H1 (cell line): ENCODE measurements around the gene LY6G5C. TPM values are rescaled to one million over a fixed set of nuclear protein-coding genes. Genes with fewer than 3 reads are reported as not detected.
A peak's percentile ranks its signal among the peaks of the same experiment; 100 is the strongest.

Source experiments
- CTCF ChIA-PET: fragments of 300-600 bp; sonication (Branson Sonifier 250); formaldehyde crosslinking; loops from one replicate; lab custom pipeline; 2021; ENCODE audit not compliant: partially characterized antibody; lab: Charles Lee
- POLR2A ChIA-PET: fragments of 300-600 bp; sonication (Branson Sonifier 250); formaldehyde crosslinking; loops from one replicate; lab custom pipeline; 2021; ENCODE audit warnings: inconsistent platforms; ENCODE audit not compliant: partially characterized antibody; lab: Charles Lee
- DNase-seq, 2 experiments: peaks; one replicate each; pipeline versions ENCODE4 v3.0.0 to v3.0.0-alpha.2; 2010 to 2022; ENCODE audit warnings: low spot score in 2 of 2, low read depth in 1 of 2, mixed read lengths in 1 of 2
- FAIRE-seq: peaks from 2 replicates; lab custom pipeline; 2011; peaks lifted over from hg19 to GRCh38; lab: Jason Lieb, UNC
- H2AFZ ChIP-seq: 2 replicates; pipeline ENCODE4 v1.8.1; 2012; ENCODE audit warnings: low read length, inconsistent platforms
- H2AK5ac ChIP-seq: 2 replicates; pipeline ENCODE4 v1.6.1; 2013; ENCODE audit warnings: low read depth, low read length
- H2BK120ac ChIP-seq: replicated peaks from 2 replicates; pipeline ENCODE3; 2013; ENCODE audit warnings: low read depth, low read length, inconsistent platforms
- H2BK12ac ChIP-seq: 2 replicates; pipeline ENCODE4 v1.6.1; 2013; ENCODE audit warnings: low read depth, low read length
- H2BK15ac ChIP-seq: 2 replicates; pipeline ENCODE4 v1.6.1; 2013; ENCODE audit warnings: low read length
- H2BK20ac ChIP-seq: 2 replicates; pipeline ENCODE4 v1.6.1; 2013; ENCODE audit warnings: low read length
- H2BK5ac ChIP-seq: 2 replicates; pipeline ENCODE4 v1.6.1; 2013; ENCODE audit warnings: low read depth, low read length
- H3K14ac ChIP-seq: 2 replicates; pipeline ENCODE4 v1.6.1; 2013; ENCODE audit warnings: inconsistent platforms; ENCODE audit not compliant: insufficient read length
- H3K18ac ChIP-seq: 2 replicates; pipeline ENCODE4 v1.6.1; 2013; ENCODE audit warnings: low read length; ENCODE audit errors: extremely low read depth
- H3K23ac ChIP-seq: 2 replicates; pipeline ENCODE4 v1.6.1; 2013; ENCODE audit warnings: inconsistent platforms; ENCODE audit not compliant: insufficient read length
- H3K23me2 ChIP-seq: 2 replicates; pipeline ENCODE4 v1.6.1; 2013; ENCODE audit warnings: low read depth, low read length
- H3K27ac ChIP-seq: 2 replicates; pipeline ENCODE4 v1.6.1; 2011; ENCODE audit warnings: low read depth, low read length, inconsistent platforms
- H3K27me3 ChIP-seq, 4 experiments: replicated peaks in 1 of 4; 1 replicate in 1 of 4; 2 replicates in 3 of 4; pipeline versions ENCODE4 v1.6.1 to v1.8.1; 2011 to 2013; ENCODE audit warnings: low read length in 3 of 4, mild to moderate bottlenecking in 3 of 4, inconsistent platforms in 2 of 4, mixed read lengths in 2 of 4, moderate library complexity in 1 of 4; ENCODE audit not compliant: control insufficient read depth in 3 of 4, insufficient read depth in 3 of 4; ENCODE audit errors: extremely low read depth in 1 of 4
- H3K36me3 ChIP-seq, 4 experiments: 2 replicates each; pipeline versions ENCODE4 v1.6.1 to v1.8.1; 2011 to 2013; ENCODE audit warnings: mild to moderate bottlenecking in 4 of 4, low read length in 3 of 4, moderate library complexity in 2 of 4, control low read depth in 1 of 4, inconsistent platforms in 1 of 4; ENCODE audit not compliant: insufficient read depth in 4 of 4, control insufficient read depth in 2 of 4
- H3K4ac ChIP-seq: replicated peaks from 2 replicates; pipeline ENCODE3; 2013; ENCODE audit warnings: low read length, low read depth, mixed read lengths, inconsistent platforms; ENCODE audit not compliant: insufficient read length
- H3K4me1 ChIP-seq, 4 experiments: replicated peaks in 1 of 4; 1 replicate in 1 of 4; 2 replicates in 3 of 4; pipeline versions ENCODE4 v1.6.1 to v1.8.1; 2011 to 2013; ENCODE audit warnings: low read length in 3 of 4, inconsistent platforms in 2 of 4, mixed read lengths in 1 of 4; ENCODE audit not compliant: insufficient read depth in 4 of 4, control insufficient read depth in 3 of 4
- H3K4me2 ChIP-seq, 2 experiments: 2 replicates each; pipeline versions ENCODE4 v1.6.1 to v1.8.1; 2011 to 2013; ENCODE audit warnings: low read depth in 2 of 2, low read length in 2 of 2, control low read depth in 1 of 2, inconsistent platforms in 1 of 2, mild to moderate bottlenecking in 1 of 2; ENCODE audit not compliant: insufficient read depth in 1 of 2
- H3K4me3 ChIP-seq, 4 experiments: fragments of 200-600, 300-600 bp in 1 of 4; sonication (generic), shearing (Covaris generic), sonication (Bioruptor Twin) in 1 of 4; 2 replicates each; pipeline versions ENCODE4 v1.5.1 to v1.8.1; 2011 to 2016; ENCODE audit warnings: low read length in 4 of 4, low read depth in 3 of 4, control low read depth in 2 of 4, inconsistent platforms in 2 of 4, mild to moderate bottlenecking in 2 of 4, mixed read lengths in 1 of 4, moderate library complexity in 1 of 4; ENCODE audit not compliant: insufficient read depth in 2 of 4; ENCODE audit errors: extremely low read depth in 1 of 4
- H3K56ac ChIP-seq: replicated peaks from 2 replicates; pipeline ENCODE3; 2013; ENCODE audit warnings: low read depth, mild to moderate bottlenecking, mixed read lengths, low read length, inconsistent platforms; ENCODE audit not compliant: insufficient read length
- H3K79me1 ChIP-seq: 2 replicates; pipeline ENCODE4 v1.6.1; 2013; ENCODE audit warnings: low read depth, low read length, control low read depth
- H3K79me2 ChIP-seq, 2 experiments: 2 replicates each; pipeline versions ENCODE4 v1.6.1 to v1.8.1; 2012 to 2013; ENCODE audit warnings: low read length in 2 of 2, mild to moderate bottlenecking in 2 of 2, inconsistent platforms in 1 of 2; ENCODE audit not compliant: insufficient read depth in 2 of 2, control insufficient read depth in 1 of 2
- H3K9ac ChIP-seq, 4 experiments: replicated peaks in 1 of 4; 1 replicate in 1 of 4; 2 replicates in 3 of 4; pipeline versions ENCODE4 v1.6.1 to v1.8.1; 2011 to 2013; ENCODE audit warnings: low read depth in 3 of 4, low read length in 3 of 4, control low read depth in 2 of 4, mild to moderate bottlenecking in 2 of 4, moderate library complexity in 2 of 4, inconsistent platforms in 1 of 4; ENCODE audit errors: extremely low read depth in 1 of 4
- H3K9me3 ChIP-seq, 2 experiments: 2 replicates each; pipeline versions ENCODE4 v1.6.1 to v1.8.1; 2012 to 2013; ENCODE audit warnings: mild to moderate bottlenecking in 2 of 2, moderate library complexity in 2 of 2, control low read depth in 1 of 2, inconsistent platforms in 1 of 2, low read depth in 1 of 2, low read length in 1 of 2, mixed read lengths in 1 of 2; ENCODE audit not compliant: insufficient read depth in 2 of 2
- H4K20me1 ChIP-seq, 2 experiments: replicated peaks in 1 of 2; 2 replicates each; pipeline versions ENCODE3 to v1.8.1; 2011 to 2013; ENCODE audit warnings: inconsistent platforms in 2 of 2, low read length in 2 of 2, mild to moderate bottlenecking in 1 of 2; ENCODE audit not compliant: insufficient read depth in 2 of 2, control insufficient read depth in 1 of 2
- H4K5ac ChIP-seq: 2 replicates; pipeline ENCODE4 v1.6.1; 2013; ENCODE audit warnings: low read length, low read depth, mixed read lengths, inconsistent platforms; ENCODE audit not compliant: insufficient read length
- H4K8ac ChIP-seq: 2 replicates; pipeline ENCODE4 v1.8.0; 2013; ENCODE audit warnings: mild to moderate bottlenecking, moderate library complexity, low read length, inconsistent platforms; ENCODE audit not compliant: insufficient read depth; ENCODE audit errors: extremely low read depth
- H4K91ac ChIP-seq: replicated peaks from 2 replicates; pipeline ENCODE3; 2013; ENCODE audit warnings: low read length, mixed read lengths, inconsistent platforms; ENCODE audit not compliant: insufficient read length
- POLR2A ChIP-seq, 2 experiments: IDR thresholded peaks; 1 replicate in 1 of 2; 2 replicates in 1 of 2; pipeline ENCODE4 v1.6.1; 2011; ENCODE audit warnings: low read depth in 2 of 2, low read length in 2 of 2, mild to moderate bottlenecking in 2 of 2; ENCODE audit errors: control extremely low read depth in 1 of 2
- POU5F1 ChIP-seq: IDR thresholded peaks from 2 replicates; pipeline ENCODE4 v1.6.1; 2011; ENCODE audit warnings: low read depth, mild to moderate bottlenecking, low read length, moderate library complexity
- WGBS, 2 experiments: shearing (Covaris generic) in 1 of 2; methylation state at CpG; one replicate each; pipeline versions ENCODE4 v1.1.6 to v1.1.7; 2013 to 2015; ENCODE audit warnings: low lambda C conversion rate in 2 of 2, mixed read lengths in 2 of 2, inconsistent platforms in 1 of 2, low coverage in 1 of 2, missing lambda C conversion rate in 1 of 2; ENCODE audit not compliant: insufficient replicate concordance in 2 of 2, insufficient coverage in 1 of 2, insufficient read length in 1 of 2; ENCODE audit errors: extremely low coverage in 1 of 2, missing lambda C conversion rate in 1 of 2; 5-methylcytosine and 5-hydroxymethylcytosine counted together
- polyA plus RNA-seq, 7 experiments: library from polyadenylated mRNA; depleted of rRNA in 3 of 7; stranded (reverse) in 5 of 7; unstranded in 2 of 7; fragments of >200 nt in 5 of 7; fragments of 200-250 nt in 2 of 7; gene quantifications; 1 replicate in 5 of 7; 2 replicates in 1 of 7; 4 replicates in 1 of 7; pipeline versions ENCODE4 v1.2.1 to v1.2.3, GENCODE V29; 2011 to 2013; ENCODE audit warnings: missing spikeins in 2 of 7, mixed read lengths in 2 of 7
- total RNA-seq: library from RNA; stranded (reverse); fragmentation: NEBNext Ultra II Directional; extraction: Animal tissue kit (Norgen Biotek cat#: 25700); gene quantifications from 2 replicates; pipeline ENCODE4 v1.2.1, GENCODE V29; 2021

The LY6G5C gene
- total and polyA plus RNA-seq, 2 of the 8 experiments (the other 6 are each of a cell fraction or from before 2014, with no cell fraction given) = 1.1 to 1.8 TPM

GRCh38 chr6:31643818-31644454 is 36.9 kb downstream of the LY6G5C start:
- Histone ChIP-seq H2BK120ac (no peak overlapping the region), H3K79me1 (no peaks in the 10 kb centered on the region; the same call in none of the 2 replicates), H3K23me2 (no peaks in the 10 kb centered on the region), H2BK15ac (no peak overlapping the region), H2AFZ (no peak overlapping the region), H4K91ac (no peak overlapping the region), H3K4me2 (no peak overlapping the region)
- TF ChIP-seq POLR2A (IDR thresholded peaks at IDR 0.05; ENCODE audit: control extremely low read depth in 1 of 2, low read depth in 2 of 2, low read length in 2 of 2) (0 out of 3 replicates have a peak, but pooled peaks of 1 of the 2 experiments have one; percentile 19), POU5F1 (no peak)
- TF ChIP-seq, all 59 proteins: peak for 1
- no peaks in the 10 kb centered on the region for H3K9me3 ChIP-seq
- H3K27me3 ChIP-seq = no peaks in the 10 kb centered on the region
- H3K14ac ChIP-seq = no peak overlapping the region
- H2BK12ac ChIP-seq = no peak overlapping the region
- DNase-seq = no peak
- peaks cover 0 to 4% of the 10 kb centered on the region in 2 experiments; a peak in 1 of 4 replicates for H3K79me2 ChIP-seq
- H3K4ac ChIP-seq = no peak overlapping the region
- peak overlapping the region; percentile 76 for H4K8ac ChIP-seq
- H2BK5ac ChIP-seq = no peak overlapping the region
- no peak overlapping the region for H3K56ac ChIP-seq
- 92% methylated on average over 16 of the region's 17 CpGs; no CpG with 5 or more reads in 1 of the 2 experiments for WGBS, 2 experiments
- H4K5ac ChIP-seq = no peak overlapping the region
- ChIA-PET CTCF (interaction anchor here (0.8 to 2.8 kb wide), 6 partner anchors 9 to 170 kb away, joined by 3 to 10 read pairs (median 4); no protein-coding TSS in a partner anchor), POLR2A (interaction anchor here (0.6 to 34.9 kb wide), 12 partner anchors 8 to 123 kb away, joined by 3 to 883 read pairs (median 4); partner anchors contain the start of genes APOM, BAG6, C6orf47 and CSNK2B)
- H3K9ac ChIP-seq = no peak overlapping the region
- no peak for FAIRE-seq
- H4K20me1 ChIP-seq = peaks cover 5 to 6% of the 10 kb centered on the region in 2 experiments
- no peak overlapping the region for H3K23ac ChIP-seq
- no peak overlapping the region for H3K4me3 ChIP-seq
- H3K36me3 ChIP-seq = peaks cover 51 to 92% (median 79%) of the 10 kb centered on the region in 4 experiments
- no peak overlapping the region for H3K27ac ChIP-seq
- H3K4me1 ChIP-seq = no peaks in the 10 kb centered on the region
- no peak overlapping the region for H2AK5ac ChIP-seq
- no peak overlapping the region for H2BK20ac ChIP-seq
- no peak overlapping the region for H3K18ac ChIP-seq
